Suprapubic skin (tissue), 3 donors: ENCODE measurements around the gene SIGLEC11.

Source experiments
- EP300 ChIP-seq: sonication (generic); formaldehyde crosslinking; IDR thresholded peaks from one replicate; pipeline ENCODE4 v1.6.1; 2017; ENCODE audit warnings: antibody characterized with exemption
- POLR2A ChIP-seq, 2 donors: fragments of 450-650 bp; IDR thresholded peaks; one replicate each; pipeline ENCODE4 v1.6.1; 2017; ENCODE audit warnings: antibody characterized with exemption in 2 of 2, mild to moderate bottlenecking in 2 of 2, moderate library complexity in 2 of 2
- TF ChIP-seq, protein P1 (sequence below), 2 donors: fragments of 200-600 bp in 1 of 2; fragments of 450-650 bp in 1 of 2; sonication (generic) in 1 of 2; IDR thresholded peaks; one replicate each; pipeline ENCODE4 v1.5.1; 2016 to 2019; ENCODE audit warnings: antibody characterized with exemption in 2 of 2, mild to moderate bottlenecking in 1 of 2, moderate library complexity in 1 of 2

DNA sequence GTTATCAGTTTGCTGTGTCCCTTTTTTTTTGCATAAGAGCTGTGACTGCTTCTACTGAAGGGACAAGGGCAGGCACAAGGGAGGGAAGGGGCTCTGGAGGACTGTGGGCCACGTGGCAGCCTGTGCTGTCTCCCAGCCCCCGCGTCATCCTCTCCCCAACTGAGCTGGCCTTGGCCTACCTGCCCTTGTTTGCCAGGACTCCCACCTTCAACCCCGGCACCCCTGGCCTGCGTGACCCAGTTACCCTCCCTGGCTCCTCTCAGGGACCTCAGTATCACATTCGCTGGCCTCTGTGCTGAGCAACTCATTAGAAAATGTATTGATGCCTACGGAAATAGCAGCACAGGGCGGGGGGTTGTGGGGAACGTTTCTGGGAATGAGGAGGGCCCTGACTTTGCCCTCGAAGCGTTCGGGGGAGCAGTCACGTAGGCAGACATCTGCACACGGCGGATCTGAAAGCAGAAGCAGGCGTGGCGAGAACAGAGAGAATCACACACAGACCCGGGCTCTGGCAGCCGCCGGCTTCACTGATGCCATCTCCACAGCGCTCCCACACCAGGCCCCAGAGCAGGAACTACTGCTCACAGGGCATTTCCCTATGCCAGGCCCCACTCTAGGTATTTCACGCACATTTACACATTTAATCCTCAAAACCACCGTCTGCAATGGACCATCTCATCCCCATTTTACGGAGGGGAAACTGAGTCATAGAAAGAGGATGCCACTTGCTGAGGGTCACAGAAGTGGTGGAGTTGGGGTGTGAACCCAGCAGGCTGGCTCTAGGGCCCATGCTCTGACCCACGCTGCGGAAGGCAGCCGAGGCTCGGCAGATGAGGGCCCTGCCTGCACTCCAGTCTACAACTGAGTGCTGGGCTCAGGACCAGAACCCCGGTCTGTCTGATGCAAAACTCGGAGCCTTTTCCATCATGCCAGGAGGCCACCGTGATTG lies 37.6 kb downstream of the SIGLEC11 start:
- TF ChIP-seq, protein P1, sequence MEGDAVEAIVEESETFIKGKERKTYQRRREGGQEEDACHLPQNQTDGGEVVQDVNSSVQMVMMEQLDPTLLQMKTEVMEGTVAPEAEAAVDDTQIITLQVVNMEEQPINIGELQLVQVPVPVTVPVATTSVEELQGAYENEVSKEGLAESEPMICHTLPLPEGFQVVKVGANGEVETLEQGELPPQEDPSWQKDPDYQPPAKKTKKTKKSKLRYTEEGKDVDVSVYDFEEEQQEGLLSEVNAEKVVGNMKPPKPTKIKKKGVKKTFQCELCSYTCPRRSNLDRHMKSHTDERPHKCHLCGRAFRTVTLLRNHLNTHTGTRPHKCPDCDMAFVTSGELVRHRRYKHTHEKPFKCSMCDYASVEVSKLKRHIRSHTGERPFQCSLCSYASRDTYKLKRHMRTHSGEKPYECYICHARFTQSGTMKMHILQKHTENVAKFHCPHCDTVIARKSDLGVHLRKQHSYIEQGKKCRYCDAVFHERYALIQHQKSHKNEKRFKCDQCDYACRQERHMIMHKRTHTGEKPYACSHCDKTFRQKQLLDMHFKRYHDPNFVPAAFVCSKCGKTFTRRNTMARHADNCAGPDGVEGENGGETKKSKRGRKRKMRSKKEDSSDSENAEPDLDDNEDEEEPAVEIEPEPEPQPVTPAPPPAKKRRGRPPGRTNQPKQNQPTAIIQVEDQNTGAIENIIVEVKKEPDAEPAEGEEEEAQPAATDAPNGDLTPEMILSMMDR (IDR thresholded peaks at IDR 0.05): no peak
- TF ChIP-seq POLR2A (IDR thresholded peaks at IDR 0.05): no peak
- TF ChIP-seq EP300: no peak
